HepG2 (cell line): ENCODE results near the gene GAD2. TPM values are rescaled to one million over a fixed set of nuclear protein-coding genes. Genes with fewer than 3 reads are reported as not detected.

Experiments
- ATAC-seq: fragments of 200-7000 bp; cut with Tn5 transposase; 3 replicates; pipeline ENCODE4 v1.9.1; 2020; ENCODE audit warnings: mild to moderate bottlenecking, moderate library complexity
- BruUV-seq: library from RNA; stranded (reverse); fragments of 400-500 nt; replicated peaks from 2 replicates; lab custom pipeline; 2021; lab: Mats Ljungman, UMichigan
- CTCF ChIA-PET: fragments of 300-600 bp; formaldehyde crosslinking; extraction: SDS; loops from one replicate; lab custom pipeline; 2021; ENCODE audit warnings: low total read pairs, inconsistent platforms, low intra/inter-chr PET ratio; lab: Yijun Ruan, JAX
- POLR2A ChIA-PET: fragments of 350-600 bp; sonication (Branson Sonifier 250); formaldehyde crosslinking; loops from one replicate; lab custom pipeline; 2020; ENCODE audit warnings: antibody characterized with exemption, inconsistent platforms; lab: Yijun Ruan, JAX
- DNase-seq: peaks from one replicate; pipeline ENCODE4 v3.0.0-alpha.2; 2015; ENCODE audit warnings: low spot score
- FAIRE-seq: peaks from 3 replicates; lab custom pipeline; 2011; peaks lifted over from hg19 to GRCh38; lab: Jason Lieb, UNC
- H2AFZ ChIP-seq: one replicate; pipeline ENCODE4 v1.6.1; 2011; ENCODE audit warnings: low read length, inconsistent platforms
- H3K27ac ChIP-seq: fragments of 300-600 bp; 3 replicates; pipeline ENCODE4 v1.8.0; 2011; ENCODE audit warnings: mixed run types, mild to moderate bottlenecking, mixed read lengths, low read length, inconsistent platforms; ENCODE audit not compliant: insufficient read depth; ENCODE audit errors: extremely low read length
- H3K27me3 ChIP-seq, 2 experiments: fragments of 200-600 bp in 1 of 2; 2 replicates in 1 of 2; 3 replicates in 1 of 2; pipeline versions ENCODE4 v1.6.0 to v1.8.0; 2011; ENCODE audit warnings: low read length in 2 of 2, mild to moderate bottlenecking in 2 of 2, moderate library complexity in 2 of 2, inconsistent platforms in 1 of 2; ENCODE audit not compliant: insufficient read depth in 2 of 2, control insufficient read depth in 1 of 2
- H3K36me3 ChIP-seq, 2 experiments: fragments of 200-600 bp in 1 of 2; replicated peaks in 1 of 2; 2 replicates in 1 of 2; 3 replicates in 1 of 2; pipeline versions ENCODE4 v1.5.1 to v1.8.0; 2011; ENCODE audit warnings: low read length in 2 of 2, inconsistent platforms in 1 of 2; ENCODE audit not compliant: insufficient read depth in 2 of 2, control insufficient read depth in 1 of 2
- H3K4me1 ChIP-seq: 2 replicates; pipeline ENCODE4 v1.5.1; 2012; ENCODE audit warnings: low read length, inconsistent platforms; ENCODE audit not compliant: insufficient read depth
- H3K4me2 ChIP-seq: 2 replicates; pipeline ENCODE4 v1.6.0; 2011; ENCODE audit warnings: low read depth, low read length, inconsistent platforms
- H3K4me3 ChIP-seq, 3 experiments: fragments of 200-600 bp in 1 of 3; sonication (generic), shearing (Covaris generic) in 1 of 3; replicated peaks in 1 of 3; 2 replicates each; pipeline ENCODE4 v1.5.1; 2011 to 2016; ENCODE audit warnings: low read length in 3 of 3, inconsistent platforms in 2 of 3, low read depth in 2 of 3, mild to moderate bottlenecking in 2 of 3, control low read depth in 1 of 3, mixed read lengths in 1 of 3; ENCODE audit not compliant: insufficient read depth in 1 of 3
- H3K79me2 ChIP-seq: one replicate; pipeline ENCODE4 v1.6.1; 2011; ENCODE audit warnings: low read length, inconsistent platforms; ENCODE audit not compliant: insufficient read depth
- H3K9ac ChIP-seq: 2 replicates; pipeline ENCODE4 v1.6.0; 2011; ENCODE audit warnings: mild to moderate bottlenecking, low read depth, low read length, inconsistent platforms; ENCODE audit not compliant: insufficient read depth
- H3K9me3 ChIP-seq: 2 replicates; pipeline ENCODE4 v1.5.1; 2012; ENCODE audit warnings: mild to moderate bottlenecking, low read length
- H4K20me1 ChIP-seq: 2 replicates; pipeline ENCODE4 v1.6.0; 2011; ENCODE audit warnings: inconsistent platforms, mild to moderate bottlenecking, low read length, moderate library complexity; ENCODE audit not compliant: insufficient read depth
- ATF1 ChIP-seq: IDR thresholded peaks from 2 replicates; pipeline ENCODE4 v1.6.1; 2016; ENCODE audit warnings: mild to moderate bottlenecking, control low read depth
- BRD4 ChIP-seq: sonication (generic); formaldehyde crosslinking; IDR thresholded peaks from 2 replicates; pipeline ENCODE4 v1.4.0; 2020; ENCODE audit warnings: missing genetic modification reagents
- BRF2 ChIP-seq: sonication (generic); formaldehyde crosslinking; IDR thresholded peaks from 2 replicates; pipeline ENCODE4 v1.8.1; 2022; ENCODE audit warnings: mild to moderate bottlenecking, missing genetic modification reagents
- CHCHD3 ChIP-seq: sonication (generic); formaldehyde crosslinking; IDR thresholded peaks from 2 replicates; pipeline ENCODE4 v1.8.0; 2022; ENCODE audit warnings: mild to moderate bottlenecking, missing genetic modification reagents, moderate library complexity
- NR2C2 ChIP-seq: sonication (generic); formaldehyde crosslinking; IDR thresholded peaks from 2 replicates; pipeline ENCODE4 v1.4.0; 2020; ENCODE audit warnings: missing genetic modification reagents, mild to moderate bottlenecking, moderate library complexity, borderline replicate concordance
- ONECUT2 ChIP-seq: sonication (generic); formaldehyde crosslinking; IDR thresholded peaks from 2 replicates; pipeline ENCODE4 v1.4.0; 2020; ENCODE audit warnings: missing genetic modification reagents
- RBFOX2 ChIP-seq: fragments of 200-400 bp; formaldehyde crosslinking; IDR thresholded peaks from 2 replicates; pipeline ENCODE4 v1.6.1; 2017; ENCODE audit warnings: low read depth, mild to moderate bottlenecking, low read length
- TEAD2 ChIP-seq: sonication (generic); formaldehyde crosslinking; IDR thresholded peaks from 2 replicates; pipeline ENCODE4 v1.9.0; 2021; ENCODE audit warnings: missing genetic modification reagents
- ZFYVE20 ChIP-seq: sonication (generic); formaldehyde crosslinking; IDR thresholded peaks from 2 replicates; pipeline ENCODE4 v1.8.0; 2023; ENCODE audit warnings: low read depth, mild to moderate bottlenecking, moderate library complexity, missing genetic modification reagents, borderline replicate concordance
- ZNF501 ChIP-seq: sonication (generic); formaldehyde crosslinking; IDR thresholded peaks from 2 replicates; pipeline ENCODE4 v1.5.1; 2020; ENCODE audit warnings: mild to moderate bottlenecking, moderate library complexity, missing genetic modification reagents
- ZNF773 ChIP-seq: sonication (generic); formaldehyde crosslinking; IDR thresholded peaks from 2 replicates; pipeline ENCODE4 v1.4.0; 2020; ENCODE audit warnings: missing genetic modification reagents, borderline replicate concordance
- WGBS: methylation state at CpG from one replicate; pipeline ENCODE4 v1.1.6; 2017; ENCODE audit warnings: low lambda C conversion rate; 5-methylcytosine and 5-hydroxymethylcytosine counted together
- in situ Hi-C: cut with HindIII; loops from 2 replicates; pipeline ENCODE4 v1.10.0; 2017; ENCODE audit warnings: low pct_unique_long_range_greater_than_20kb; ENCODE audit not compliant: extremely low pct_ligation_motif_present
- intact Hi-C: fragments of 100-400 bp; cut with micrococcal nuclease; formaldehyde crosslinking; loops from one replicate; pipeline ENCODE4 v1.10.0; 2022; ENCODE audit not compliant: unreplicated experiment
- polyA plus RNA-seq, 8 experiments: library from polyadenylated mRNA; depleted of rRNA in 3 of 8; stranded (reverse) in 7 of 8; unstranded in 1 of 8; fragments of >200 nt; fragmentation: Illumina TruSeq in 4 of 8; extraction: Trizol in 4 of 8; gene quantifications; 2 replicates each; pipeline versions ENCODE4 v1.2.1 to v1.2.3, GENCODE V29; 2011 to 2016; ENCODE audit warnings: low read depth in 4 of 8, missing spikeins in 1 of 8, mixed read lengths in 1 of 8; ENCODE audit not compliant: insufficient read depth in 1 of 8
- total RNA-seq, 5 experiments: library from RNA; depleted of rRNA; stranded (reverse); fragments of >200 nt; fragmentation: Illumina TruSeq; extraction: Trizol; gene quantifications; 2 replicates each; pipeline ENCODE4 v1.2.3, GENCODE V29; 2016; ENCODE audit warnings: low read depth in 1 of 5
- TF ChIP-seq, protein P1 (sequence below): sonication (generic); formaldehyde crosslinking; conservative IDR thresholded peaks from 2 replicates; pipeline ENCODE4 v1.4.0; 2020; ENCODE audit warnings: missing genetic modification reagents

The GAD2 gene
- total and polyA plus RNA-seq, 2 of the 13 experiments (the other 11 are each of a cell fraction or from before 2014, with no cell fraction given): not detected

- H3K9me3 ChIP-seq: no peaks in the 10 kb centered on the region
- H4K20me1 ChIP-seq: no peaks in the 10 kb centered on the region
- no peaks in the 10 kb centered on the region; a peak in 1 of 5 replicates for H3K27me3 ChIP-seq
- H3K79me2 ChIP-seq: no peaks in the 10 kb centered on the region
- H3K36me3 ChIP-seq: no peaks in the 10 kb centered on the region
- ATAC-seq: no peak
- in situ Hi-C loops (no loop called here), intact Hi-C loops (no loop called here)
- H3K4me3 ChIP-seq: no peak overlapping the region
- no peak overlapping the region for H3K4me2 ChIP-seq
- H3K4me1 ChIP-seq: no peaks in the 10 kb centered on the region
- no peak for FAIRE-seq
- no peak overlapping the region for H3K27ac ChIP-seq
- H3K9ac ChIP-seq: no peak overlapping the region
- ChIA-PET CTCF (no interaction called here), POLR2A (no interaction called here)
- no TSS peak for BruUV-seq
- no peak for DNase-seq
- TF ChIP-seq ZNF501 (CRISPR knock-in tag) (no peak), RBFOX2 (no peak), ATF1 (no peak), ZFYVE20 (no peak), TEAD2 (CRISPR knock-in tag) (no peak), BRD4 (CRISPR knock-in tag) (no peak), BRF2 (CRISPR knock-in tag) (no peak), CHCHD3 (CRISPR knock-in tag) (no peak), ONECUT2 (no peak), ZNF773 (CRISPR knock-in tag) (no peak), NR2C2 (CRISPR knock-in tag) (no peak)
- TF ChIP-seq, protein P1, sequence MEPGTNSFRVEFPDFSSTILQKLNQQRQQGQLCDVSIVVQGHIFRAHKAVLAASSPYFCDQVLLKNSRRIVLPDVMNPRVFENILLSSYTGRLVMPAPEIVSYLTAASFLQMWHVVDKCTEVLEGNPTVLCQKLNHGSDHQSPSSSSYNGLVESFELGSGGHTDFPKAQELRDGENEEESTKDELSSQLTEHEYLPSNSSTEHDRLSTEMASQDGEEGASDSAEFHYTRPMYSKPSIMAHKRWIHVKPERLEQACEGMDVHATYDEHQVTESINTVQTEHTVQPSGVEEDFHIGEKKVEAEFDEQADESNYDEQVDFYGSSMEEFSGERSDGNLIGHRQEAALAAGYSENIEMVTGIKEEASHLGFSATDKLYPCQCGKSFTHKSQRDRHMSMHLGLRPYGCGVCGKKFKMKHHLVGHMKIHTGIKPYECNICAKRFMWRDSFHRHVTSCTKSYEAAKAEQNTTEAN: no peak
- 23% methylated on average over 13 of the region's 13 CpGs for WGBS
- H2AFZ ChIP-seq: no peak overlapping the region
Measured at GRCh38 chr10:26291721-26292480, 75.3 kb downstream of the GAD2 start.
